ENCODE measurements around the gene OR52K2. TPM values are rescaled to one million over a fixed set of nuclear protein-coding genes. Genes with fewer than 3 reads are reported as not detected.

OR52K2 gene
- total and polyA plus RNA-seq, 9 of the 15 experiments (the other 6 are each of a cell fraction or from before 2014, with no cell fraction given): not detected

DNA sequence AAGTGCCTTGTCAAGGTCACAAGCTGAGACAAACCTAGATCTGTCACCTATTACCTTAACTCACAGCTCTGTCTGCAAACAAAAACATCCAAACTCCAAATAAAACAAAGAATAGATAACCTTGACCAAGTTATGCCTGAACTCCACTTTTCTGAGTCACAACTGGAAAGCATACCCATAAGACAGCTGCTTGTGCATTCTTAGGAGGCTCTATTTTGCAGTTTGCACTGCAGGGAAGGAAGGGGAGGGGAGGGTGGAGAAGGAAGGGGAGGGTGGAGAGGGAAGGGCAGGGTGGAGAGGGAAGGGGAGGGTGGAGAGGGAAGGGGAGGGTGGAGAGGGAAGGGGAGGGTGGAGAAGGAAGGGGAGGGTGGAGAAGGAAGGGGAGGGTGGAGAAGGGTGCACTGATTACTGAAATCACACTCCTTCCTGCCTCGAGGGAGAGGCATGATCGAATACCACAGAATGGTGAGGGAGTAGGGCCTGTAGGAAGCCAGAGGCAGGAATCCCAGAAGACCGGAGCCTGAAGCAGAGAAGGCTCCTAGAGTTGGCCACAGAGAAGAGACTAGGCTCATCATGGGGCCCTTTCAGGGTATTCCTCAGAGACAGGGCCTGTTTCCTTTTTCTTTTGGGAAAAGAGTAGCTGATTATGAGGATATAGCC lies 5.7 kb upstream of the OR52K2 start:
- ChIA-PET CTCF (ENCODE audit: low intra/inter-chr PET ratio) (no interaction called here), POLR2A (interaction anchor here (0.7 to 0.9 kb wide), 2 partner anchors 8 to 31 kb away, joined by 3 read pairs; no protein-coding TSS in a partner anchor)
- H3K4me1 ChIP-seq (replicated peaks in 1 of 2; ENCODE audit: control insufficient read depth in 2 of 2, insufficient read depth in 2 of 2, low read length in 2 of 2): no peaks in the 10 kb centered on the region
- FAIRE-seq (no peak), DNase-seq (ENCODE audit: extremely low read depth in 1 of 4, low spot score in 3 of 4) (no peak), ATAC-seq (no peak)
- H3K36me3 ChIP-seq (ENCODE audit: control insufficient read depth, insufficient read depth, low read length): no peaks in the 10 kb centered on the region
- H3K4me3 ChIP-seq: no peak overlapping the region
- 0% methylated on average over 1 of the region's 3 CpGs for WGBS (ENCODE audit: insufficient coverage, low coverage, missing lambda C conversion rate)
- in situ Hi-C loops (cut with MboI) (no loop called here), intact Hi-C loops (cut with micrococcal nuclease) (no loop called here)
- H4K20me1 ChIP-seq (replicated peaks; ENCODE audit: control insufficient read depth, insufficient read depth, low read length): no peaks in the 10 kb centered on the region
- H3K79me2 ChIP-seq (ENCODE audit: control insufficient read depth, insufficient read depth, low read length): no peaks in the 10 kb centered on the region
- TF ChIP-seq SRSF1 (IDR thresholded peaks at IDR 0.05; ENCODE audit: low read depth, low read length) (no peak), TAF7 (tag; IDR thresholded peaks at IDR 0.05) (no peak), PHF8 (IDR thresholded peaks at IDR 0.05; ENCODE audit: borderline replicate concordance, low read length) (no peak), RBM14 (IDR thresholded peaks at IDR 0.05; ENCODE audit: borderline replicate concordance, insufficient read depth, low read depth, low read length) (no peak), CBFB (CRISPR knock-in tag; IDR thresholded peaks at IDR 0.05) (no peak), CBX8 (IDR thresholded peaks at IDR 0.05; ENCODE audit: borderline replicate concordance, extremely low read depth, low read depth, low read length, poor library complexity, severe bottlenecking) (no peak), ZNF282 (CRISPR knock-in tag; IDR thresholded peaks at IDR 0.05) (no peak), TEAD2 (tag; IDR thresholded peaks at IDR 0.05) (no peak)
- TF ChIP-seq, protein P1, sequence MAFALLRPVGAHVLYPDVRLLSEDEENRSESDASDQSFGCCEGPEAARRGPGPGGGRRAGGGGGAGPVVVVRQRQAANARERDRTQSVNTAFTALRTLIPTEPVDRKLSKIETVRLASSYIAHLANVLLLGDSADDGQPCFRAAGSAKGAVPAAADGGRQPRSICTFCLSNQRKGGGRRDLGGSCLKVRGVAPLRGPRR (CRISPR knock-in tag; IDR thresholded peaks at IDR 0.05): no peak
- no peaks in the 10 kb centered on the region for H3K9me1 ChIP-seq (ENCODE audit: control insufficient read depth, insufficient read depth, low read length)
- H3K9ac ChIP-seq (ENCODE audit: insufficient read depth in 1 of 2, low read depth in 2 of 2, low read length in 2 of 2): no peak overlapping the region
- no TSS peak for BruUV-seq (replicated peaks)
- no peak overlapping the region for H3K4me2 ChIP-seq (ENCODE audit: insufficient read depth, low read length)
- no peak overlapping the region for H2AFZ ChIP-seq (ENCODE audit: low read depth, low read length)
- H3K9me3 ChIP-seq (replicated peaks; ENCODE audit: control insufficient read depth, insufficient read depth, low read depth, low read length): no peaks in the 10 kb centered on the region
- H3K27ac ChIP-seq (ENCODE audit: extremely low read depth, low read depth, low read length): no peak overlapping the region
- H3K27me3 ChIP-seq (ENCODE audit: control insufficient read depth in 2 of 2, insufficient read depth in 2 of 2, low read length in 2 of 2): no peaks in the 10 kb centered on the region; a peak in 3 of 5 replicates

Measured in K562 (cell line).